NB4 (cell line): ENCODE results near the gene EPB41L4A.

Experiments
- DNase-seq: peaks from one replicate; pipeline ENCODE4 v3.0.0; 2010; ENCODE audit warnings: low read depth
- H3K4me3 ChIP-seq: one replicate; pipeline ENCODE4 v1.5.1; 2011; ENCODE audit warnings: mild to moderate bottlenecking, low read depth, low read length, moderate library complexity
- CTCF ChIP-seq: IDR thresholded peaks from one replicate; pipeline ENCODE4 v1.5.1; 2012; ENCODE audit warnings: low read depth, low read length
- MAX ChIP-seq: IDR thresholded peaks from 2 replicates; pipeline ENCODE4 v1.6.1; 2011; ENCODE audit warnings: low read depth, low read length
- MYC ChIP-seq: IDR thresholded peaks from 2 replicates; pipeline ENCODE4 v1.6.1; 2011; ENCODE audit warnings: low read depth, low read length
- POLR2A ChIP-seq: IDR thresholded peaks from 2 replicates; pipeline ENCODE4 v1.6.1; 2011; ENCODE audit warnings: mild to moderate bottlenecking; ENCODE audit not compliant: insufficient read length; ENCODE audit errors: extremely low read depth

Gene EPB41L4A

GRCh38 chr5:112289465-112289864, 129.6 kb downstream of the EPB41L4A start:
- no peak for DNase-seq
- TF ChIP-seq CTCF (no peak), MAX (no peak), POLR2A (no peak), MYC (no peak)
- no peak overlapping the region for H3K4me3 ChIP-seq

GRCh38 chr5:112283943-112284929, 134.8 kb downstream of the EPB41L4A start:
- H3K4me3 ChIP-seq, result no peak overlapping the region
- no peak for DNase-seq
- TF ChIP-seq MYC (no peak), CTCF (no peak), MAX (no peak), POLR2A (no peak)

GRCh38 chr5:112283034-112283582, 136.0 kb downstream of the EPB41L4A start:
- DNase-seq, result no peak
- no peak for TF ChIP-seq CTCF
- no peak for TF ChIP-seq MAX
- no peak for TF ChIP-seq POLR2A
- TF ChIP-seq MYC, result no peak
- no peak overlapping the region for H3K4me3 ChIP-seq

- DNase-seq, result no peak
- H3K4me3 ChIP-seq, result no peak overlapping the region
- TF ChIP-seq MYC (no peak), CTCF (no peak), MAX (no peak), POLR2A (no peak)
Observed at GRCh38 chr5:112279082-112279481, 140.0 kb downstream of the EPB41L4A start.

- no peak overlapping the region for H3K4me3 ChIP-seq
- TF ChIP-seq MYC (no peak), CTCF (no peak), POLR2A (no peak), MAX (no peak)
- no peak for DNase-seq
Observed at GRCh38 chr5:112276991-112277390, 142.1 kb downstream of the EPB41L4A start.
